Peyer's patch (tissue), 4 donors: ENCODE data around the gene CLK1. TPM values are rescaled to one million over a fixed set of nuclear protein-coding genes. Genes with fewer than 3 reads are reported as not detected.

ENCODE experiments used
- DNase-seq, 3 donors: peaks; one replicate each; pipeline ENCODE4 v3.0.0-alpha.2; 2017 to 2019
- H3K27ac ChIP-seq, 4 donors: fragments of 200-600 bp; sonication (generic); one replicate each; pipeline ENCODE4 v1.5.1; 2016 to 2019
- H3K27me3 ChIP-seq, 2 donors: fragments of 200-600 bp; sonication (generic); one replicate each; pipeline ENCODE4 v1.5.1; 2019
- H3K36me3 ChIP-seq, 3 donors: fragments of 200-600 bp; sonication (generic); one replicate each; pipeline ENCODE4 v1.5.1; 2016 to 2019
- H3K4me1 ChIP-seq, 4 donors: fragments of 200-600 bp; sonication (generic); one replicate each; pipeline ENCODE4 v1.5.1; 2016 to 2019
- H3K4me3 ChIP-seq, 4 donors: fragments of 200-600 bp; sonication (generic); 1 replicate in 3 of 4; 2 replicates in 1 of 4; pipeline ENCODE4 v1.5.1; 2016 to 2019; ENCODE audit warnings: mild to moderate bottlenecking in 1 of 4
- H3K9me3 ChIP-seq, 4 donors: fragments of 200-600 bp; sonication (generic); one replicate each; pipeline ENCODE4 v1.5.1; 2016 to 2019; ENCODE audit warnings: mild to moderate bottlenecking in 1 of 4
- POLR2A ChIP-seq, 2 donors: fragments of 450-650 bp; IDR thresholded peaks; one replicate each; pipeline ENCODE4 v1.5.1; 2017; ENCODE audit warnings: antibody characterized with exemption in 2 of 2, mild to moderate bottlenecking in 2 of 2, moderate library complexity in 2 of 2
- total RNA-seq, 4 donors: library from RNA; depleted of rRNA; stranded (reverse); fragments of >200 nt; gene quantifications; one replicate each; pipeline ENCODE4 v1.1.0, GENCODE V29; 2016
- TF ChIP-seq, protein P1 (sequence below), 6 experiments: fragments of 450-650 bp in 4 of 6; fragments of 200-600 bp in 2 of 6; sonication (generic) in 1 of 6; IDR thresholded peaks; one replicate each; pipeline ENCODE4 v1.5.1; 2017 to 2019; ENCODE audit warnings: antibody characterized with exemption in 6 of 6, mild to moderate bottlenecking in 3 of 6, moderate library complexity in 1 of 6

Gene CLK1
- total RNA-seq, 4 donors from 2014 or later: 119 to 173 (median 144) TPM

GRCh38 chr2:200861617-200862155 is 2.8 kb downstream of the CLK1 start:
- Histone ChIP-seq H3K9me3 (no peaks in the 10 kb centered on the region), H3K36me3 (peaks cover 3 to 48% (median 5%) of the 10 kb centered on the region in 3 donors), H3K4me1 (peaks cover 0 to 37% (median 11%) of the 10 kb centered on the region in 4 donors), H3K27me3 (no peaks in the 10 kb centered on the region), H3K27ac (peak overlapping the region in 3 of 4 donors; percentile 95 to 100 (median 100)), H3K4me3 (peak overlapping the region; percentile 78 to 95 (median 81))
- no peak for TF ChIP-seq POLR2A (IDR thresholded peaks at IDR 0.05)
- TF ChIP-seq, protein P1, sequence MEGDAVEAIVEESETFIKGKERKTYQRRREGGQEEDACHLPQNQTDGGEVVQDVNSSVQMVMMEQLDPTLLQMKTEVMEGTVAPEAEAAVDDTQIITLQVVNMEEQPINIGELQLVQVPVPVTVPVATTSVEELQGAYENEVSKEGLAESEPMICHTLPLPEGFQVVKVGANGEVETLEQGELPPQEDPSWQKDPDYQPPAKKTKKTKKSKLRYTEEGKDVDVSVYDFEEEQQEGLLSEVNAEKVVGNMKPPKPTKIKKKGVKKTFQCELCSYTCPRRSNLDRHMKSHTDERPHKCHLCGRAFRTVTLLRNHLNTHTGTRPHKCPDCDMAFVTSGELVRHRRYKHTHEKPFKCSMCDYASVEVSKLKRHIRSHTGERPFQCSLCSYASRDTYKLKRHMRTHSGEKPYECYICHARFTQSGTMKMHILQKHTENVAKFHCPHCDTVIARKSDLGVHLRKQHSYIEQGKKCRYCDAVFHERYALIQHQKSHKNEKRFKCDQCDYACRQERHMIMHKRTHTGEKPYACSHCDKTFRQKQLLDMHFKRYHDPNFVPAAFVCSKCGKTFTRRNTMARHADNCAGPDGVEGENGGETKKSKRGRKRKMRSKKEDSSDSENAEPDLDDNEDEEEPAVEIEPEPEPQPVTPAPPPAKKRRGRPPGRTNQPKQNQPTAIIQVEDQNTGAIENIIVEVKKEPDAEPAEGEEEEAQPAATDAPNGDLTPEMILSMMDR (IDR thresholded peaks at IDR 0.05): no peak
- DNase-seq: no peak

- DNase-seq: no peak
- H3K27me3 ChIP-seq: no peaks in the 10 kb centered on the region
- no peak overlapping the region for H3K27ac ChIP-seq
- peaks cover 3 to 62% (median 5%) of the 10 kb centered on the region in 3 donors for H3K36me3 ChIP-seq
- peak overlapping the region in 3 of 4 donors; percentile 80 to 95 (median 82) for H3K4me3 ChIP-seq
- no peak for TF ChIP-seq POLR2A (IDR thresholded peaks at IDR 0.05)
- TF ChIP-seq, protein P1 (IDR thresholded peaks at IDR 0.05): no peak
- H3K9me3 ChIP-seq: no peaks in the 10 kb centered on the region
- H3K4me1 ChIP-seq: peaks cover 0 to 36% (median 11%) of the 10 kb centered on the region in 4 donors
These were observed 4.2 kb downstream of the CLK1 start for GRCh38 chr2:200860092-200860795.

DNA sequence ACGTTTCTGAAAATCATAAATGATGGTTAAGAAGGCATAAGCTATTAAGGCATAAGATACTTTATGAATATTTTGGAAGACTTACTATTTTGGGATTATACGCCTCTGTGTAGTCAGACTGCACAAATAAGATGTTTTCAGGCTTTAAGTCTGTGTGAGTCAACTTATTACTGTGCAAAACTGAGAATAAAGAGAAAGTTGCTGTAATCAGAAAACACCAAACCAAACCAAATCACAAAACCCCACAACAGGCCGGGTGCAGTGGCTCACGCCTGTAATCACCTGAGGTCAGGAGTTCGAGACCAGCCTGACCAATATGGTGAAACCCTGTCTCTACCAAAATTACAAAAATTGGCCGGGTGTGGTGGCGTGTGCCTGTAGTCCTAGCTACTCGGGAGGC is 7.7 kb downstream of the CLK1 start:
- Histone ChIP-seq H3K27me3 (no peaks in the 10 kb centered on the region), H3K27ac (no peak overlapping the region), H3K4me3 (no peak overlapping the region), H3K36me3 (peaks cover 3 to 96% (median 5%) of the 10 kb centered on the region in 3 donors), H3K9me3 (no peaks in the 10 kb centered on the region), H3K4me1 (peaks cover 0 to 32% (median 8%) of the 10 kb centered on the region in 4 donors)
- DNase-seq: no peak
- no peak for TF ChIP-seq POLR2A (IDR thresholded peaks at IDR 0.05)
- TF ChIP-seq, protein P1 (IDR thresholded peaks at IDR 0.05): no peak

GRCh38 chr2:200852605-200853004 is 11.9 kb downstream of the CLK1 start:
- TF ChIP-seq, protein P1 (IDR thresholded peaks at IDR 0.05): no peak
- TF ChIP-seq POLR2A (IDR thresholded peaks at IDR 0.05): no peak
- no peak overlapping the region for H3K27ac ChIP-seq

GRCh38 chr2:200851398-200852248 is 12.8 kb downstream of the CLK1 start:
- Histone ChIP-seq H3K4me1 (no peaks in the 10 kb centered on the region), H3K36me3 (peaks cover 0 to 61% (median 0%) of the 10 kb centered on the region in 3 donors), H3K4me3 (no peak overlapping the region), H3K27me3 (no peaks in the 10 kb centered on the region), H3K27ac (no peak overlapping the region), H3K9me3 (no peaks in the 10 kb centered on the region)
- no peak for DNase-seq
- no peak for TF ChIP-seq POLR2A (IDR thresholded peaks at IDR 0.05)
- TF ChIP-seq, protein P1 (IDR thresholded peaks at IDR 0.05): no peak

More at GRCh38 chr2:200852605-200853004, 11.9 kb downstream of the CLK1 start:
- Histone ChIP-seq H3K9me3 (no peaks in the 10 kb centered on the region), H3K4me3 (no peak overlapping the region), H3K27me3 (no peaks in the 10 kb centered on the region), H3K4me1 (no peaks in the 10 kb centered on the region), H3K36me3 (peaks cover 0 to 71% (median 3%) of the 10 kb centered on the region in 3 donors)
- DNase-seq: no peak
